HL-60/S4 treated with retinoic acid at 250 ng/mL for 4 days and 3 days (cell line): ENCODE data around the gene LARP4.
"Not testable (repeated sequence)": the region's sequence is repeated elsewhere in the genome, so short reads cannot be mapped to it uniquely, and the experiment has no call there.

ENCODE experiments used
- in situ Hi-C: fragments of 300-500 bp; cut with MboI; formaldehyde crosslinking; loops from 2 replicates; pipeline ENCODE4 v1.7.0; 2022; ENCODE audit warnings: low sequenced_read_pairs

The LARP4 gene

DNA sequence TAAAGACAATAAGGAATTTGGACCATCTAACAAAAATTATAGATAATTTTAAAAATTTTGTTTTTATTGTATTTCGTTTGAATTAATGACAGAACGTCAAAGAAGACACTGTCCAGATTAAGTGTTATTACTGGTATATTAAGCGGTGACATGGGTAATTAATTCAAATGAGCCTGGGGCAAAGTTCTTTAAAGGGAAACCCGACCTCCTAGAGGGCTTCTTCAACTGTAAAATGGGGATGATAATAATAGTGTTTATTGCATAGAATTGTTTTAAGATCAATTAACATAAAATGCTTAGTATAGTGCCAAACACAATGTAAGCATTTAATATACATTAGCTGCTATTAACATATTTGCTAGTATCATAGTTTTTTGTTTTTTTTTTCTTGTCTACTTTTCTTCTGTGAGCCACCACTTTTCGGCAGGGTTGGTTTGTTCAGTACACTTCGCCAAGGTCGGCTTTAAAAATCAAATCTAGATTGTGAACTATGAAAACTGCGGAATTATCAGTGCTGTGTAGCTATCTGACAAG lies 514 bp upstream of the LARP4 start:
- in situ Hi-C loops: no loop called here

DNA sequence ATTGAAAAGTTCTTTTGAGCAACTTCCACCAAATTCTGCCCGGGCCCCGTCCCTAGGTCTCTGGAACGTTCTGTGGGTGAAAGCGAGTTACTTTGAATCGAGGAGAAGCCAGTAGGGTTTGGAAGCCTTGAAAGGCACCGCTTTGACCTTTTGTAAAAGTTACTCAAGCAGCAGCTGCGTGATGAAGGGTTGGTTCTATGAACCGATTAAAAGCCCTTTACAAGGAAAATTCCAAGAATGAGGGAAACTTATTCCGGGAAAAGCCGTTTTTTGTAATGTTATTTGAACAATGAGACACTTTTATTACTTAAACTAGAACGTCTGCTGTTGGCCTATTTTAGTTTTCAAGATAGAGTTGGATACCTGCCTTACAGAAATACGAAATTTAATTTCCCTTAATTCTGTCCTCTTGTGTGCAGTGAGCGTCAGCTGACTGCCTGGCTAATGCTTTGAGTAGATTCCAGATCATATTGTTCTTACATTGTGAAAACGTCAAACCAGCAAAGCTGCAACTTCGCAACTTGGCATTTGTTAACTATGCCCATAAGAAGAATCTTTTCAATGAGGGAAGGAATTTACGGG lies 906 bp downstream of the LARP4 start:
- in situ Hi-C loops: no loop called here

GRCh38 chr12:50402264-50403000 lies 1.7 kb downstream of the LARP4 start:
- in situ Hi-C loops: no loop called here

- in situ Hi-C loops: no loop called here
Measured at GRCh38 chr12:50403001-50403440, 2.3 kb downstream of the LARP4 start.

DNA sequence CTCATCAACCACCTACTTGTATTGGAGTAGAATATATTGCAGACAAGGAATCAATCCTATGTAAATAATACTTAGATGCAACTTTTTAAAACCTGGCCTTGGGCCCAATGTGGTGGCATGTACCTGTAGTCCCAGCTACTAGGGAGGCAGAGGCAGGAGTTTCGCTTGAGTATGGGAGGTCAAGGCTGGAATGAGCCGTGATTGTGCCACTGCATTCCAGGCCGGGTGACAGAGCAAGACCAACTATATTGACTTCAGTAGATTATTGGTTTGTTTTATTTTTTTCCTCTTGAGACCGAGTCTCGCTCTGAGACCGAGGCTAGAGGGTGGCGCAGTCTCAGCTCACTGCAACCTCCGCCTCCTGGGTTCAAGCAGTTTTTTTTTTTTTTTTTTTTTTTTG lies 3.6 kb downstream of the LARP4 start:
- in situ Hi-C loops: no loop called here

- in situ Hi-C loops: no loop called here
Measured at GRCh38 chr12:50411051-50411660, 10.5 kb downstream of the LARP4 start.

DNA sequence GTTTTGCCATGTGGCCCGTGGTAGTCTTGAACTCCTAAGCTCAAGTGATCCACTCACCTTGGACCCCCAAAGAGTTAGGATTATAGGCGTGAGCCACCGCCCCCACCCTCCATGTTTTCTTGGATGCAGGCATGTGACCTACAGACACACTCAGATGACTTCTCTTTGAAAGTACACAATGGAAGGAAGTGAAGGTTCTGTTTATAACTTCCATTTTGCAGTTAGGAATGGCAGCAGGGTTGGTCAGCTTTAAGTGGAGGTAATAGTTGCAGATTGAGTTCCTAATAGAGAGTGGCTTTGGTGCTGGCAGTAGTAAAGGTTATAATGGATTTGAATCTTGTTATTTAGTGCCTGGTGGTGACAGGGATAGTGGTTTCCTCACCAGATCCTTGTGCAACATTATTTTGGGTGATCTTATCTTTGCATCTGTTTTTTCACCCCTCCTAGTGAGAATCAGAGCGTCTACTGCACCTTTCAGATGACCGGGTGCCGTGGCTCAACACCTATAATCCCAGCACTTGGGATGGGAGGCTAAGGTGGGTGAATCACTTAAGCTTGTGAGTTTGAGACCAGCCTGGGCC lies 15.3 kb downstream of the LARP4 start:
- in situ Hi-C loops: no loop called here

DNA sequence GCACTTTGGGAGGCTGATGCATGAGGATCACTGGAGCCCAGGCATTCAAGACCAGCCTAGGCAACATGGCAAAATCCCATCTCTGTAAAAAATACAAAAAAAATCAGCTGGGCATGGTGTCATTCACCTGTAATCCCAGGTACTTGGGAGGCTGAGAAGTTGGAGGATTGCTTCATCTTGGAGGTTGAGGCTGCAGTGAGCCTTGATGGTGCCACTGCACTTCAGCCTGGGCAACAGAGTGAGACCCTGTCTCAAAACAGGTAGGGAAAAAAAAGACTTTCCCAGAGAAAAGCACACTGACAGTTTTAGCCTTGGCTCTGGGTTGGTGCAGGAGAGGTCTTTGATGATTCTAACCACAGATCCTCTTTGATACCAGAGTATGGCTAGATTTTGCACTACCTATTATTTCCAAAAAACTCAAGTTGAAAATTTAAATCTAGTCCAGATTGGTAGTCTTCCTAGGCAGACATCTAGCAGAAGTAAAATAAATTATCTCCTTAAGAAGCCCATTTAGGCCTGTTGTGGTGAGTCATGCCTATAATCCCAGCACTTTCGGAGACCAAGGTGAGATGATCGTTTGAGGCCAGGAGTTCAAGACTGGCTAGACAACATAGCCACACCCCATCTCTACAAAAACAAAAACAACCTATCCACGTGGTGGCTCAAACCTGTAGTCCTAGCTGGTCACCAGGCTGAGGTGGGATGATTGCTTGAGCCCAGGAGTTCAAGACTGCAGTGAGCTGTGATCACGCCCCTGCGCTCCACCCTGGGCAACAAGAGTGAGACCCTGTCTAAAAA lies 18.6 kb downstream of the LARP4 start:
- in situ Hi-C loops: no loop called here

- in situ Hi-C loops: not testable (repeated sequence)
Measured at GRCh38 chr12:50422855-50423254, 22.2 kb downstream of the LARP4 start.

- in situ Hi-C loops: not testable (repeated sequence)
Measured at GRCh38 chr12:50423342-50423741, 22.7 kb downstream of the LARP4 start.

DNA sequence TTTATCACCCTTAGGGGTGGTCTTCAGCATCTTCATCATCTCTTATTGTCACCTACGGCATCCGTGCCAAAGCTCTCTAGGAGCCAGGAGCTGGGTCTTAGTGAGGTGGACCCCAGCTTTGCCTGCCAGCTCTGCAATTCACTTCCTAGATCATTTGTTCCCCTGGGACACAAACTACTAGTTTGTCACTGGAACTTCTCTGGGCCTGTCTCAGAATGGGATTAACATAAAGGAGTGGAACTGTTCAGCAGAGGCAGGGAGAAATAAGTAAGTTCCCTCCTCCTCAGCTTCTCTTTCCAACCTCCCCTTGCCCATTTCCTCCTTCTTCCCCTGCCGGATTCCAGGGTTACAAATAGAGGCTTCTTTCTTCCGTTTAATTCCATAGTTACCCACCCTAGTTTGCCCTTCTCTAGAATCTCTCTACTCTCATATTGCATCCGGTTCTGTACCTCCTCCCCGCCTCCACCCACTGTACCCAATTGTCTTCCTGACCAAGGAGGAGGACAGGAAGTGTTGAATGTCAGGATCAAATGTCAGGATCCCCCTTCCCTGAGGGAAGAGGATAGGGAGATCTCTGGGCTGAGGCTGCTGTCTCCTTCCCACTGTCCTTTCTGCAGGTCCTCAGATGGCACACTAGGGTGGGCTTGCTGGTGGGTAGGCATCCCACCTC lies 25.0 kb downstream of the LARP4 start:
- in situ Hi-C loops: no loop called here

DNA sequence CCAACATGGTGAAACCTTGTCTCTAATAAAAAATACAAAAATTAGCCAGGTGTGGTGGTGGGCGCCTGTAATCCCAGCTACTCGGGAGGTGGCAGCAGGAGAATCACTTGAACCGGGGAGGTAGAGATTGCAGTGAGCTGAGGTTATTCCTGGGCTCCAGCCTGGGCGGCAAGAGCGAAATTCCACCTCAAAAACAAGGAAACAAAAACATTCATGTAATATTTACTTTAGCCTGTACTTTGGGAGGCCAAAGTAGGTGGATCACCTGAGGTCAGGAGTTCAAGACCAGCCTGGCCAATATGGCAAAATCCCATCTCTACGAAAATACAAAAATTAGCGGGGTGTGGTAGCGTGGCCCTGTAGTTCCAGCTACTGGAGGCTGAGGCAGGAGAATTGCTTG lies 31.0 kb downstream of the LARP4 start:
- in situ Hi-C loops: not testable (repeated sequence)

DNA sequence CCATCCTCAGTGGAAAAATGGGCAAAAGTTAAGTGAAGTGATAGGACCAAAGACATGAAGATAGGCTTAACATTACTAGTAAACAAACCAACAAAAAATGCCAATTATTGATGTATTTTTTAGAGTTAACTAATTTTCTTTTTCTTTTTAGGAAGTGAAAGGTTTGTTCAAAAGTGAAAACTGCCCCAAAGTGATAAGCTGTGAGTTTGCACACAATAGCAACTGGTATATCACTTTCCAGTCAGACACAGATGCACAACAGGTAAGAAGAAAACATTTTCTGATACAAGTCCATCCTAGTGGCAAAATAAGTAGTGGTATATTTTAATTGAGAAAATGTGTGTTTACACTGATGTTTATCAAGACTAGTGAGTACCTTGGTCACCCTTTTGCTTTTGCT lies 39.6 kb downstream of the LARP4 start:
- in situ Hi-C loops: no loop called here

DNA sequence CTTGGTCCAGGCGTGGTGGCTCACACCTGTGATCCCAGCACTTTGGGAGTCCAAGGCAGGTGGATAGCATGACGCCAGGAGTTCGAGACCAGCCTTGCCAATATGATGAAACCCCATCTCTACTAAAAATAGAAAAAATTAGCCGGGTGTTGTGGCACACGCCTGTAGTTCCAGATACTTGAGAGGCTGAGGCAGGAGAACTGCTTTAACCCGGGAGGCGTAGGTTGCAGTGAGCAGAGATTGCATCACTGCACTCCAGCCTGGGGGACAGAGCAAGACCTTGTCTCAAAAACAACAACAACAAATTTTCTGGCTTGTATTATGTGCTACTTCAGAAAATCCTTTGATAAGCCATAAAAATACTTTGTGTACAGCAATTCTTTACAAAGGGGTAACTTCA lies 41.1 kb downstream of the LARP4 start:
- in situ Hi-C loops: no loop called here

- in situ Hi-C loops: no loop called here
Measured at GRCh38 chr12:50442178-50442908, 41.7 kb downstream of the LARP4 start.

DNA sequence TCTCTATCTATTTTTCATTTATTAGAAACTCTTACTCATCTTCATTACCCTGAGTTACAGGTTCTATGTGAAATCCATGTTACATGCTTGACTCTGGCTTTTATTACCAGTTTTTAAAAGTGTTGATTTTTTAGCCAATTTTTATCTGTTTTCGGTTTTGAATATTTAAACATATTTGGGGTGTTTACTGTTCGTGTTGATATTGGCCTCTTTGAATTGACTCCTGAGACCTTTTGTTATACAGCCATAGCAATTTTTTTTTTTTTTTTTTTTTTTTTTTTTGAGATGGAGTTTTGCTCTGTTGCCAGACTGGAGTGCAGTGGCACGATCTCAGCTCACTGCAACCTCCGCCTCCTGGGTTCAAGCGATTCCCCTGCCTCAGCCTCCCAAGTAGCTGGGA lies 49.0 kb downstream of the LARP4 start:
- in situ Hi-C loops: not testable (repeated sequence)

GRCh38 chr12:50452795-50453194 lies 52.1 kb downstream of the LARP4 start:
- in situ Hi-C loops: no loop called here

GRCh38 chr12:50453872-50454271 lies 53.2 kb downstream of the LARP4 start:
- in situ Hi-C loops: no loop called here

GRCh38 chr12:50458606-50459005 lies 57.9 kb downstream of the LARP4 start:
- in situ Hi-C loops: no loop called here

- in situ Hi-C loops: no loop called here
Measured at GRCh38 chr12:50467439-50467838, 66.8 kb downstream of the LARP4 start.
